Dendritic cell treated with granulocyte-macrophage colony-stimulating factor and Interleukin-4, amounts not matched to agents 40 ng/mL and 50 ng/mL, for 4 days (primary cell): ENCODE results near the gene TRAF2.
"Not testable (repeated sequence)": the region's sequence is repeated elsewhere in the genome, so short reads cannot be mapped to it uniquely, and the experiment has no call there.

Experiments
- H3K27ac Mint-ChIP-seq: one replicate; pipeline ENCODE4 v1.8.0; 2022; ENCODE audit warnings: mild to moderate bottlenecking, mixed read lengths
- H3K27me3 Mint-ChIP-seq: one replicate; pipeline ENCODE4 v1.8.0; 2022; ENCODE audit warnings: mild to moderate bottlenecking, mixed read lengths
- H3K36me3 Mint-ChIP-seq: one replicate; pipeline ENCODE4 v1.8.0; 2022; ENCODE audit warnings: low read depth, mixed read lengths
- H3K4me1 Mint-ChIP-seq: one replicate; pipeline ENCODE4 v1.8.0; 2022; ENCODE audit warnings: low read depth, mixed read lengths
- H3K4me3 Mint-ChIP-seq: one replicate; pipeline ENCODE4 v1.8.0; 2022; ENCODE audit warnings: mild to moderate bottlenecking, moderate library complexity, mixed read lengths
- H3K9me3 Mint-ChIP-seq: one replicate; pipeline ENCODE4 v1.8.0; 2022; ENCODE audit warnings: mixed read lengths
- intact Hi-C: fragments of 100-400 bp; cut with micrococcal nuclease; formaldehyde crosslinking; loops from one replicate; pipeline ENCODE4 v1.15.0; 2022

Gene TRAF2

GRCh38 chr9:136885950-136886578 lies at the start of gene TRAF2:
Gene TRAF2, plus strand, starts transcription at chr9:136886516. Its CDS starts 12,225 bp downstream, at chr9:136898741.
- H3K9me3 Mint-ChIP-seq: no peaks in the 10 kb centered on the region
- peak within 1 kb of the TSS; percentile 79 for H3K27ac Mint-ChIP-seq
- H3K4me3 Mint-ChIP-seq: peak within 1 kb of the TSS; percentile 89
- H3K4me1 Mint-ChIP-seq: peaks cover 46% of the 10 kb centered on the region
- H3K27me3 Mint-ChIP-seq: no peaks in the 10 kb centered on the region
- H3K36me3 Mint-ChIP-seq: peaks cover 24% of the 10 kb centered on the region
- intact Hi-C loops: loop anchor here (1.0 to 2.0 kb wide), 2 partner anchors 19 to 37 kb away; partner anchors contain the start of genes EDF1 and PHPT1

GRCh38 chr9:136837146-136837855 lies 49.0 kb upstream of the TRAF2 start:
- no peak overlapping the region for H3K27ac Mint-ChIP-seq
- intact Hi-C loops: no loop called here
- H3K4me1 Mint-ChIP-seq: peaks cover 25% of the 10 kb centered on the region
- H3K36me3 Mint-ChIP-seq: peaks cover 83% of the 10 kb centered on the region
- H3K9me3 Mint-ChIP-seq: no peaks in the 10 kb centered on the region
- peaks cover 3% of the 10 kb centered on the region for H3K27me3 Mint-ChIP-seq
- no peak overlapping the region for H3K4me3 Mint-ChIP-seq

GRCh38 chr9:136837856-136838277 lies 48.4 kb upstream of the TRAF2 start:
- H3K27me3 Mint-ChIP-seq, intact Hi-C loops, H3K4me3 Mint-ChIP-seq, H3K27ac Mint-ChIP-seq, H3K9me3 Mint-ChIP-seq: not testable (repeated sequence)
- Mint-ChIP-seq H3K4me1 (peaks cover 28% of the 10 kb centered on the region), H3K36me3 (peaks cover 78% of the 10 kb centered on the region)

- Mint-ChIP-seq H3K4me1 (peaks cover 31% of the 10 kb centered on the region), H3K9me3 (no peaks in the 10 kb centered on the region), H3K27ac (no peak overlapping the region), H3K36me3 (peaks cover 75% of the 10 kb centered on the region), H3K4me3 (no peak overlapping the region), H3K27me3 (peaks cover 12% of the 10 kb centered on the region)
- intact Hi-C loops: no loop called here
Observed at GRCh38 chr9:136838314-136839228, 47.7 kb upstream of the TRAF2 start.

GRCh38 chr9:136839229-136840139 lies 46.8 kb upstream of the TRAF2 start:
- peaks cover 66% of the 10 kb centered on the region for H3K36me3 Mint-ChIP-seq

GRCh38 chr9:136840140-136840876 lies 46.0 kb upstream of the TRAF2 start:
- no peaks in the 10 kb centered on the region for H3K9me3 Mint-ChIP-seq
- peaks cover 61% of the 10 kb centered on the region for H3K36me3 Mint-ChIP-seq
- no peak overlapping the region for H3K4me3 Mint-ChIP-seq
- H3K27ac Mint-ChIP-seq: no peak overlapping the region
- intact Hi-C loops: no loop called here
- H3K27me3 Mint-ChIP-seq: peaks cover 22% of the 10 kb centered on the region
- peaks cover 36% of the 10 kb centered on the region for H3K4me1 Mint-ChIP-seq

More at GRCh38 chr9:136839229-136840139, 46.8 kb upstream of the TRAF2 start:
- Mint-ChIP-seq H3K4me1 (peaks cover 36% of the 10 kb centered on the region), H3K27me3 (peaks cover 18% of the 10 kb centered on the region), H3K9me3 (no peaks in the 10 kb centered on the region), H3K4me3 (no peak overlapping the region), H3K27ac (no peak overlapping the region)
- intact Hi-C loops: no loop called here

GRCh38 chr9:136840877-136841645 lies 45.3 kb upstream of the TRAF2 start:
- H3K9me3 Mint-ChIP-seq: no peaks in the 10 kb centered on the region
- H3K27ac Mint-ChIP-seq: no peak overlapping the region
- intact Hi-C loops: no loop called here
- H3K27me3 Mint-ChIP-seq: peaks cover 28% of the 10 kb centered on the region
- peaks cover 36% of the 10 kb centered on the region for H3K4me1 Mint-ChIP-seq
- H3K36me3 Mint-ChIP-seq: peaks cover 53% of the 10 kb centered on the region
- no peak overlapping the region for H3K4me3 Mint-ChIP-seq

- intact Hi-C loops, H3K27ac Mint-ChIP-seq: not testable (repeated sequence)
- H3K36me3 Mint-ChIP-seq: peaks cover 51% of the 10 kb centered on the region
Observed at GRCh38 chr9:136841646-136842379, 44.5 kb upstream of the TRAF2 start.

GRCh38 chr9:136842380-136842948 lies 43.9 kb upstream of the TRAF2 start, which contains the start of gene AJM1:
Gene AJM1, plus strand, starts transcription at chr9:136842478. Its CDS starts 1,937 bp downstream, at chr9:136844415.
- H3K4me1 Mint-ChIP-seq: peaks cover 48% of the 10 kb centered on the region
- H3K9me3 Mint-ChIP-seq, intact Hi-C loops, H3K27ac Mint-ChIP-seq: not testable (repeated sequence)
- H3K27me3 Mint-ChIP-seq: peaks cover 37% of the 10 kb centered on the region
- peaks cover 46% of the 10 kb centered on the region for H3K36me3 Mint-ChIP-seq
- H3K4me3 Mint-ChIP-seq: peak within 1 kb of the TSS; percentile 78

More at GRCh38 chr9:136841646-136842379, 44.5 kb upstream of the TRAF2 start:
- H3K9me3 Mint-ChIP-seq: not testable (repeated sequence)
- Mint-ChIP-seq H3K27me3 (peaks cover 33% of the 10 kb centered on the region), H3K4me1 (peaks cover 41% of the 10 kb centered on the region), H3K4me3 (peak overlapping the region; percentile 78)

- H3K9me3 Mint-ChIP-seq, intact Hi-C loops, H3K27ac Mint-ChIP-seq: not testable (repeated sequence)
- H3K4me3 Mint-ChIP-seq: peak overlapping the region; percentile 52
- peaks cover 46% of the 10 kb centered on the region for H3K36me3 Mint-ChIP-seq
- peaks cover 54% of the 10 kb centered on the region for H3K4me1 Mint-ChIP-seq
- H3K27me3 Mint-ChIP-seq: peaks cover 39% of the 10 kb centered on the region
Observed at GRCh38 chr9:136843159-136843800, 43.0 kb upstream of the TRAF2 start.
